Colonic mucosa (tissue), 4 donors: Measurements from ENCODE around the gene EMC9. TPM values are rescaled to one million over a fixed set of nuclear protein-coding genes. Genes with fewer than 3 reads are reported as not detected.

ENCODE experiments used
- DNase-seq: peaks from one replicate; pipeline ENCODE4 v3.0.0-alpha.2; 2020
- H3K27ac ChIP-seq: fragments of 200-600 bp; one replicate; pipeline ENCODE4 v1.8.0; 2021
- H3K27me3 ChIP-seq: fragments of 200-600 bp; one replicate; pipeline ENCODE4 v1.8.0; 2021
- H3K36me3 ChIP-seq: fragments of 200-600 bp; one replicate; pipeline ENCODE4 v1.8.0; 2021
- H3K4me1 ChIP-seq: fragments of 200-600 bp; one replicate; pipeline ENCODE4 v1.8.0; 2021; ENCODE audit warnings: mild to moderate bottlenecking
- H3K4me3 ChIP-seq: fragments of 200-600 bp; one replicate; pipeline ENCODE4 v1.8.0; 2021
- H3K9ac ChIP-seq, 2 donors: one replicate each; pipeline ENCODE4 v1.7.0; 2013; ENCODE audit warnings: control low read depth in 2 of 2, low read depth in 2 of 2, low read length in 2 of 2
- H3K9me3 ChIP-seq: fragments of 200-600 bp; one replicate; pipeline ENCODE4 v1.8.0; 2021
- intact Hi-C: fragments of 100-400 bp; cut with DNase I; formaldehyde crosslinking; loops from one replicate; pipeline ENCODE4 v1.14.1; 2022
- total RNA-seq, 2 donors: library from RNA; stranded (reverse); fragmentation: NEBNext Ultra II Directional in 1 of 2; extraction: Animal tissue kit (Norgen Biotek cat#: 25700) in 1 of 2; gene quantifications; one replicate each; pipeline ENCODE4 v1.2.1, GENCODE V29; 2021
- TF ChIP-seq, protein P1 (sequence below): fragments of 200-600 bp; IDR thresholded peaks from one replicate; pipeline ENCODE4 v1.8.0; 2022; ENCODE audit warnings: antibody characterized with exemption, mild to moderate bottlenecking
- donor health status: healthy.
- donor health status: DM: no; HTN: no; CAD: no.
- donor health status: DM: no; HTN: no; CAD: no.

The EMC9 gene
- total RNA-seq, 2 donors from 2014 or later: 21.1 to 49.6 TPM

DNA sequence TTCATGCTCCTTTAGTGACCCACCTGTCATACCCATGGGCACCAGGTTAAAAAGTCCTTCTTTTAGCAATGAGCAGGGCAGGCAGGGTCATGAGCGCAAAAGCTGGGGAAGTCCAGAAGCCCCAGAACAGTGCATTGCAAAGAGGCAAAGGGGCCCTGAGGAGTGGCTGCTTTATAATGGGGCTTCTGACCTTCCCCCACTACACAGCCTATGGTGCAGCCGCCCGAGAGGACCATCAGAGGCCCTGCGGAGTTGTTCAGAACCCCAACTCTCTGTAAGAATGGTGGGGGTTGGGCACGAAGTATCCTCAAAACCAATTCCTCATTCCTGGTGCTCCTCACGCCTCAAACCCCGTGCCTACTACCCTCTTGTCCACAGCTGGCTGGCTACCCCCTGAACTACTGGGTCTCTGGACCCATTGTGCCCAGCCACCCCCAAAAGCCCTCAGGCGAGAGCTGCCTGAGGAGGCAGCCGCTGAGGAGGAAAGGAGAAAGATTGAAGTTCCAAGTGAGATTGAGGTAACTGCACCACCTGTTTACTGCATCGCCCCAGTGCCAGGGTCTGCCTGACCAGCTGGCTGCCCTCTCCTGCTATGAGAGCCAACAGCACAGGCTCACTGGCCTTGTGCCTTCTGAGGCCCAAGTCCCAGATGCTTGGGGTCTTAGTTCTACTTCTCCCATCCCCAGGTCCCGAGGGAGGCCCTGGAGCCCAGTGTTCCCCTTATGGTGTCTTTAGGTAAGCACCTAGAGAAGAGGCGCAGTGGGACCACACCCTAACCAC, 37.2 kb upstream of the EMC9 start:
- TF ChIP-seq, protein P1, sequence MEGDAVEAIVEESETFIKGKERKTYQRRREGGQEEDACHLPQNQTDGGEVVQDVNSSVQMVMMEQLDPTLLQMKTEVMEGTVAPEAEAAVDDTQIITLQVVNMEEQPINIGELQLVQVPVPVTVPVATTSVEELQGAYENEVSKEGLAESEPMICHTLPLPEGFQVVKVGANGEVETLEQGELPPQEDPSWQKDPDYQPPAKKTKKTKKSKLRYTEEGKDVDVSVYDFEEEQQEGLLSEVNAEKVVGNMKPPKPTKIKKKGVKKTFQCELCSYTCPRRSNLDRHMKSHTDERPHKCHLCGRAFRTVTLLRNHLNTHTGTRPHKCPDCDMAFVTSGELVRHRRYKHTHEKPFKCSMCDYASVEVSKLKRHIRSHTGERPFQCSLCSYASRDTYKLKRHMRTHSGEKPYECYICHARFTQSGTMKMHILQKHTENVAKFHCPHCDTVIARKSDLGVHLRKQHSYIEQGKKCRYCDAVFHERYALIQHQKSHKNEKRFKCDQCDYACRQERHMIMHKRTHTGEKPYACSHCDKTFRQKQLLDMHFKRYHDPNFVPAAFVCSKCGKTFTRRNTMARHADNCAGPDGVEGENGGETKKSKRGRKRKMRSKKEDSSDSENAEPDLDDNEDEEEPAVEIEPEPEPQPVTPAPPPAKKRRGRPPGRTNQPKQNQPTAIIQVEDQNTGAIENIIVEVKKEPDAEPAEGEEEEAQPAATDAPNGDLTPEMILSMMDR: no peak
- H3K4me1 ChIP-seq: no peaks in the 10 kb centered on the region
- H3K27me3 ChIP-seq: no peaks in the 10 kb centered on the region
- intact Hi-C loops: no loop called here
- no peak overlapping the region for H3K4me3 ChIP-seq
- no peak for DNase-seq
- no peaks in the 10 kb centered on the region for H3K36me3 ChIP-seq
- H3K9ac ChIP-seq: no peak overlapping the region
- no peak overlapping the region for H3K27ac ChIP-seq
- no peaks in the 10 kb centered on the region for H3K9me3 ChIP-seq

DNA sequence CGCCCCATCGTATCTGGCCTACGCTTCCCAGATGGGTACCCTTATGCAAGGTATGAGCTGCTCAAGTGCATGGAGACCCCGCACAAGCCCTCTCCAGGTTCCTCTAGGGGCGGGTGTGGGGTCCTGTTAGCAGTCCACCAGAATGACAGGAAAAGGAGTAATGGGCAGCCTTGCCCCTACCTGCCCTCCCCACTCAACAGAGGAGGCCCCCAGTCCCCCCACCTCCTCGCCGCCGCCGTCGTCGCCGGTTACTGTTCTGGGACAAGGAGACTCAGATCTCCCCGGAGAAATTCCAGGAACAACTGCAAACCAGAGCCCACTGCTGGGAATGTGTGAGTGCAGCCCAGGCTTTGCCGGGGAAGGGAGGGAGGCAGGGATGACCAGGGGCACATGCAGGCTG, 36.5 kb upstream of the EMC9 start:
- H3K36me3 ChIP-seq: no peaks in the 10 kb centered on the region
- intact Hi-C loops: no loop called here
- no peak for DNase-seq
- TF ChIP-seq, protein P1: no peak
- H3K27me3 ChIP-seq: no peaks in the 10 kb centered on the region
- H3K4me3 ChIP-seq: no peak overlapping the region
- no peaks in the 10 kb centered on the region for H3K9me3 ChIP-seq
- H3K4me1 ChIP-seq: no peaks in the 10 kb centered on the region
- no peak overlapping the region for H3K27ac ChIP-seq
- H3K9ac ChIP-seq: no peak overlapping the region

DNA sequence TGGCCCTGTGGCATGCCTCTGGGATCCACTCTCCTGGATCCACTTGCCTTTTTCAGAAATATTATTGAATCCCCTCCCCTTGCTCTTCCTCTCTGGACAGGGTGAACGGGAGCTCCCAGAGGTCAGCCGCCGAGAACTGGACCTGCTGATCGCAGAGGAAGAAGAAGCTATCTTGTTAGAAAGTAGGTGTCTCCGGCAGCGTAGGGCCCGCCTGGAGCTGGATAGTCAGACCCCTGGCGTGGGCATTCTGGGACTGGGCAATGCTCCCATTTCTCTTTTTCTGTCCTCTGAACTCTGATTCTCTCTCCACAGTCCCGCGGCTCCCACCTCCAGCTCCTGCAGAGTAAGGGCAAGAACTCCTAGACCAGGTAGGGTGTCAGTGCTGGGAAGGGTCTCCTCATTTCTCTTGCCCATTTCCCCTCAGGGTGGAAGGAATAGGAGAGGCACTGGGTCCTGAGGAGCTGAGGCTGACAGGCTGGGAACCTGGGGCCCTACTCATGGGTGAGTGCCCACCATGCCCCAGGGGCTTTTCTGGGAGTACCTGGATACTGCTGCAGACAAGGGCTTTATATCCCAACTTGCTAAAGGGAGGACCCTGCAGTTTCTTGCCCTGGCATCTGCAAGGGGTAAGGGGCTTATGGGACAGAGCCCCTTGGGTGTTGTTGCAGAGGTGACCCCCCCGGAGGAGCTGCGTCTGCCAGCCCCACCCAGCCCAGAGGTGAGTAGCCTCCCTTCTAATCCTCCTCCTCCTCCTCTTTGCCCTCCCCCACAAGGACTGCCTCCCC, 35.8 kb upstream of the EMC9 start:
- DNase-seq: no peak
- Histone ChIP-seq H3K27me3 (no peaks in the 10 kb centered on the region), H3K27ac (no peak overlapping the region), H3K4me3 (no peak overlapping the region), H3K36me3 (no peaks in the 10 kb centered on the region), H3K9me3 (no peaks in the 10 kb centered on the region), H3K9ac (no peak overlapping the region), H3K4me1 (no peaks in the 10 kb centered on the region)
- TF ChIP-seq, protein P1: no peak
- intact Hi-C loops: no loop called here

DNA sequence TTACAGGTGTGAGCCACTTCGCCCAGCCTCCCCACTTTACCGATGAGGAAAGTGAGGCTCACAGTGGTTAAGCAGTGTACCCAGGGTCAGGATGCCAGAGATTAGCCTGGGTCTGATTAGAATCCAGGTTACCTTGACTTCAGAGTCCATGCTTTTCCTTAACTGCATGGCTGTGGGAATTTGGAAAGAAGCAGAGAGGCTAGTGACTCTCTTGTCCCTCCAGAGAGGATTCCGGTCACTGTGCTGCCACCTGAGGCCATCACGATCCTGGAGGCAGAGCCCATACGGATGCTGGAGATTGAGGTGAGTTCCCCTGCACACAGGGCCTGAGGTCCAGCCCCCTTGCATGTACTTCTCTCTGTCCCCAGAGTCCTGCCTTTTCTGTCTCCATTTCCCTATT, 35.2 kb upstream of the EMC9 start:
- Histone ChIP-seq H3K27me3 (no peaks in the 10 kb centered on the region), H3K27ac (no peak overlapping the region), H3K9me3 (no peaks in the 10 kb centered on the region), H3K9ac (no peak overlapping the region), H3K36me3 (no peaks in the 10 kb centered on the region), H3K4me1 (no peaks in the 10 kb centered on the region), H3K4me3 (no peak overlapping the region)
- TF ChIP-seq, protein P1: no peak
- DNase-seq: no peak
- intact Hi-C loops: no loop called here

DNA sequence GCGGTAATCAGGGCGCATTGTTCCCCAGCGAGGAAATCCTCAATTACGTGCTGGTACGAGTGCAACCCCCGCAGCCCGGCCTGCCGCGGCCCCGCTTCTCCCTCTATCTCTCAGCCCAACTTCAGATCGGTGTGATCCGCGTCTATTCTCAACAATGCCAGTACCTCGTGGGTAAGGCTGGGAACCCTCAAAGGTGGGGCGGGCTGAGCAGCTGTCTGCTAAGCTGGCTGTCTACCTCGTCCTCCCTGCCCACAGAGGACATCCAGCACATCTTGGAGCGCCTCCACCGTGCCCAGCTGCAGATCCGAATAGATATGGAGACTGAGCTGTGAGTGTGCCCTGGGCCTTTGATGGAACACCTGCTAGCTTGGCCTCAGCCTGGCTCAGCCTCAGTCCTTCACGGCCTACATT, 31.5 kb upstream of the EMC9 start:
- H3K27ac ChIP-seq: no peak overlapping the region
- intact Hi-C loops: no loop called here
- H3K4me3 ChIP-seq: no peak overlapping the region
- H3K4me1 ChIP-seq: no peaks in the 10 kb centered on the region
- H3K27me3 ChIP-seq: no peaks in the 10 kb centered on the region
- no peak overlapping the region for H3K9ac ChIP-seq
- TF ChIP-seq, protein P1: no peak
- DNase-seq: no peak
- H3K36me3 ChIP-seq: peaks cover 6% of the 10 kb centered on the region
- H3K9me3 ChIP-seq: no peaks in the 10 kb centered on the region
